Measurements from ENCODE around the gene SLC51A. TPM values are rescaled to one million over a fixed set of nuclear protein-coding genes. Genes with fewer than 3 reads are reported as not detected.

Gene SLC51A
- total RNA-seq, 1 experiment from 2014 or later: 6.9 TPM

- Mint-ChIP-seq H3K4me3 (no peak overlapping the region), H3K36me3 (no peaks in the 10 kb centered on the region), H3K4me1 (peaks cover 41% of the 10 kb centered on the region), H3K9me3 (no peaks in the 10 kb centered on the region), H3K27me3 (ENCODE audit: low read depth) (no peaks in the 10 kb centered on the region), H3K27ac (no peak overlapping the region)
- ATAC-seq: no peak
- TF ChIP-seq RELA (CRISPR knock-in tag; IDR thresholded peaks at IDR 0.05; ENCODE audit: borderline replicate concordance) (no peak), ZNF138 (CRISPR knock-in tag; conservative IDR thresholded peaks at IDR 0.05) (no peak), ZNF317 (CRISPR knock-in tag; IDR thresholded peaks at IDR 0.05; ENCODE audit: borderline replicate concordance, low read depth) (no peak), USF1 (CRISPR knock-in tag; IDR thresholded peaks at IDR 0.05) (no peak), MLX (CRISPR knock-in tag; IDR thresholded peaks at IDR 0.05) (no peak), ZNF425 (CRISPR knock-in tag; conservative IDR thresholded peaks at IDR 0.05) (no peak), AR (CRISPR knock-in tag; IDR thresholded peaks at IDR 0.05) (no peak), GTF2I (CRISPR knock-in tag; conservative IDR thresholded peaks at IDR 0.05) (no peak), NFYB (CRISPR knock-in tag; conservative IDR thresholded peaks at IDR 0.05; ENCODE audit: low read depth) (no peak), MYBL2 (CRISPR knock-in tag; IDR thresholded peaks at IDR 0.05) (no peak), STAT6 (CRISPR knock-in tag; conservative IDR thresholded peaks at IDR 0.05; ENCODE audit: low read depth) (no peak), FOXP1 (CRISPR knock-in tag; IDR thresholded peaks at IDR 0.05; ENCODE audit: borderline replicate concordance) (no peak), MAX (CRISPR knock-in tag; IDR thresholded peaks at IDR 0.05) (no peak), FOXK1 (CRISPR knock-in tag; IDR thresholded peaks at IDR 0.05) (no peak), NR2C2 (CRISPR knock-in tag; IDR thresholded peaks at IDR 0.05) (no peak)
- TF ChIP-seq, protein P1, sequence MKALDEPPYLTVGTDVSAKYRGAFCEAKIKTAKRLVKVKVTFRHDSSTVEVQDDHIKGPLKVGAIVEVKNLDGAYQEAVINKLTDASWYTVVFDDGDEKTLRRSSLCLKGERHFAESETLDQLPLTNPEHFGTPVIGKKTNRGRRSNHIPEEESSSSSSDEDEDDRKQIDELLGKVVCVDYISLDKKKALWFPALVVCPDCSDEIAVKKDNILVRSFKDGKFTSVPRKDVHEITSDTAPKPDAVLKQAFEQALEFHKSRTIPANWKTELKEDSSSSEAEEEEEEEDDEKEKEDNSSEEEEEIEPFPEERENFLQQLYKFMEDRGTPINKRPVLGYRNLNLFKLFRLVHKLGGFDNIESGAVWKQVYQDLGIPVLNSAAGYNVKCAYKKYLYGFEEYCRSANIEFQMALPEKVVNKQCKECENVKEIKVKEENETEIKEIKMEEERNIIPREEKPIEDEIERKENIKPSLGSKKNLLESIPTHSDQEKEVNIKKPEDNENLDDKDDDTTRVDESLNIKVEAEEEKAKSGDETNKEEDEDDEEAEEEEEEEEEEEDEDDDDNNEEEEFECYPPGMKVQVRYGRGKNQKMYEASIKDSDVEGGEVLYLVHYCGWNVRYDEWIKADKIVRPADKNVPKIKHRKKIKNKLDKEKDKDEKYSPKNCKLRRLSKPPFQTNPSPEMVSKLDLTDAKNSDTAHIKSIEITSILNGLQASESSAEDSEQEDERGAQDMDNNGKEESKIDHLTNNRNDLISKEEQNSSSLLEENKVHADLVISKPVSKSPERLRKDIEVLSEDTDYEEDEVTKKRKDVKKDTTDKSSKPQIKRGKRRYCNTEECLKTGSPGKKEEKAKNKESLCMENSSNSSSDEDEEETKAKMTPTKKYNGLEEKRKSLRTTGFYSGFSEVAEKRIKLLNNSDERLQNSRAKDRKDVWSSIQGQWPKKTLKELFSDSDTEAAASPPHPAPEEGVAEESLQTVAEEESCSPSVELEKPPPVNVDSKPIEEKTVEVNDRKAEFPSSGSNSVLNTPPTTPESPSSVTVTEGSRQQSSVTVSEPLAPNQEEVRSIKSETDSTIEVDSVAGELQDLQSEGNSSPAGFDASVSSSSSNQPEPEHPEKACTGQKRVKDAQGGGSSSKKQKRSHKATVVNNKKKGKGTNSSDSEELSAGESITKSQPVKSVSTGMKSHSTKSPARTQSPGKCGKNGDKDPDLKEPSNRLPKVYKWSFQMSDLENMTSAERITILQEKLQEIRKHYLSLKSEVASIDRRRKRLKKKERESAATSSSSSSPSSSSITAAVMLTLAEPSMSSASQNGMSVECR (CRISPR knock-in tag; IDR thresholded peaks at IDR 0.05; ENCODE audit: borderline replicate concordance): no peak
- TF ChIP-seq, protein P2, sequence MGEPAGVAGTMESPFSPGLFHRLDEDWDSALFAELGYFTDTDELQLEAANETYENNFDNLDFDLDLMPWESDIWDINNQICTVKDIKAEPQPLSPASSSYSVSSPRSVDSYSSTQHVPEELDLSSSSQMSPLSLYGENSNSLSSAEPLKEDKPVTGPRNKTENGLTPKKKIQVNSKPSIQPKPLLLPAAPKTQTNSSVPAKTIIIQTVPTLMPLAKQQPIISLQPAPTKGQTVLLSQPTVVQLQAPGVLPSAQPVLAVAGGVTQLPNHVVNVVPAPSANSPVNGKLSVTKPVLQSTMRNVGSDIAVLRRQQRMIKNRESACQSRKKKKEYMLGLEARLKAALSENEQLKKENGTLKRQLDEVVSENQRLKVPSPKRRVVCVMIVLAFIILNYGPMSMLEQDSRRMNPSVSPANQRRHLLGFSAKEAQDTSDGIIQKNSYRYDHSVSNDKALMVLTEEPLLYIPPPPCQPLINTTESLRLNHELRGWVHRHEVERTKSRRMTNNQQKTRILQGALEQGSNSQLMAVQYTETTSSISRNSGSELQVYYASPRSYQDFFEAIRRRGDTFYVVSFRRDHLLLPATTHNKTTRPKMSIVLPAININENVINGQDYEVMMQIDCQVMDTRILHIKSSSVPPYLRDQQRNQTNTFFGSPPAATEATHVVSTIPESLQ (CRISPR knock-in tag; IDR thresholded peaks at IDR 0.05): no peak
- TF ChIP-seq, protein P3, sequence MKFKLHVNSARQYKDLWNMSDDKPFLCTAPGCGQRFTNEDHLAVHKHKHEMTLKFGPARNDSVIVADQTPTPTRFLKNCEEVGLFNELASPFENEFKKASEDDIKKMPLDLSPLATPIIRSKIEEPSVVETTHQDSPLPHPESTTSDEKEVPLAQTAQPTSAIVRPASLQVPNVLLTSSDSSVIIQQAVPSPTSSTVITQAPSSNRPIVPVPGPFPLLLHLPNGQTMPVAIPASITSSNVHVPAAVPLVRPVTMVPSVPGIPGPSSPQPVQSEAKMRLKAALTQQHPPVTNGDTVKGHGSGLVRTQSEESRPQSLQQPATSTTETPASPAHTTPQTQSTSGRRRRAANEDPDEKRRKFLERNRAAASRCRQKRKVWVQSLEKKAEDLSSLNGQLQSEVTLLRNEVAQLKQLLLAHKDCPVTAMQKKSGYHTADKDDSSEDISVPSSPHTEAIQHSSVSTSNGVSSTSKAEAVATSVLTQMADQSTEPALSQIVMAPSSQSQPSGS (CRISPR knock-in tag; IDR thresholded peaks at IDR 0.05; ENCODE audit: borderline replicate concordance, low read depth): no peak
- POLR2A ChIA-PET: interaction anchor here (0.7 kb wide), 1 partner anchor 99 kb away, joined by 3 read pairs; no protein-coding TSS in a partner anchor
- DNase-seq (ENCODE audit: low spot score): no peak
- CTCF ChIA-PET: no interaction called here
These were observed 1.9 kb downstream of the SLC51A start for GRCh38 chr3:196218155-196218712.
